HL-60 (cell line): ENCODE results near the gene KCTD7.
A peak's percentile ranks its signal among the peaks of the same experiment; 100 is the strongest.
"Not testable (repeated sequence)": the region's sequence is repeated elsewhere in the genome, so short reads cannot be mapped to it uniquely, and the experiment has no call there.

ENCODE experiments used
- DNase-seq, 2 experiments: peaks; one replicate each; pipeline ENCODE4 v3.0.0-alpha.2; 2010 to 2020; ENCODE audit warnings: low read depth in 1 of 2, low spot score in 1 of 2
- H3K27ac ChIP-seq: fragments of 250-450 bp; sonication (Bioruptor Pico); replicated peaks from 2 replicates; pipeline ENCODE4 v1.5.1; 2020; ENCODE audit warnings: mild to moderate bottlenecking, moderate library complexity
- H3K27me3 ChIP-seq: fragments of 250-450 bp; sonication (Bioruptor Pico); 2 replicates; pipeline ENCODE4 v1.5.1; 2021; ENCODE audit warnings: mild to moderate bottlenecking, moderate library complexity; ENCODE audit not compliant: insufficient read depth, poor library complexity, severe bottlenecking
- H3K4me3 ChIP-seq: replicated peaks from 2 replicates; pipeline ENCODE4 v1.5.1; 2011; ENCODE audit warnings: mild to moderate bottlenecking, control low read depth, low read length; ENCODE audit not compliant: insufficient read depth
- GABPA ChIP-seq: IDR thresholded peaks from 2 replicates; pipeline ENCODE4 v1.6.1; 2012; ENCODE audit warnings: low read depth
- POLR2AphosphoS5 ChIP-seq: IDR thresholded peaks from 2 replicates; pipeline ENCODE4 v1.6.1; 2012; ENCODE audit warnings: low read depth
- SPI1 ChIP-seq: IDR thresholded peaks from 2 replicates; pipeline ENCODE4 v1.6.1; 2012; ENCODE audit warnings: low read depth, mild to moderate bottlenecking, borderline replicate concordance
- TF ChIP-seq, protein P1 (sequence below): IDR thresholded peaks from one replicate; pipeline ENCODE4 v1.5.1; 2011; ENCODE audit warnings: low read length, control low read depth, inconsistent platforms; ENCODE audit not compliant: insufficient read depth
- TF ChIP-seq, protein P2 (sequence below): IDR thresholded peaks from 2 replicates; pipeline ENCODE4 v1.6.1; 2012; ENCODE audit warnings: low read depth; ENCODE audit not compliant: insufficient replicate concordance

Gene KCTD7

GRCh38 chr7:66679633-66680244 is 51.1 kb downstream of the KCTD7 start:
- TF ChIP-seq, protein P1, sequence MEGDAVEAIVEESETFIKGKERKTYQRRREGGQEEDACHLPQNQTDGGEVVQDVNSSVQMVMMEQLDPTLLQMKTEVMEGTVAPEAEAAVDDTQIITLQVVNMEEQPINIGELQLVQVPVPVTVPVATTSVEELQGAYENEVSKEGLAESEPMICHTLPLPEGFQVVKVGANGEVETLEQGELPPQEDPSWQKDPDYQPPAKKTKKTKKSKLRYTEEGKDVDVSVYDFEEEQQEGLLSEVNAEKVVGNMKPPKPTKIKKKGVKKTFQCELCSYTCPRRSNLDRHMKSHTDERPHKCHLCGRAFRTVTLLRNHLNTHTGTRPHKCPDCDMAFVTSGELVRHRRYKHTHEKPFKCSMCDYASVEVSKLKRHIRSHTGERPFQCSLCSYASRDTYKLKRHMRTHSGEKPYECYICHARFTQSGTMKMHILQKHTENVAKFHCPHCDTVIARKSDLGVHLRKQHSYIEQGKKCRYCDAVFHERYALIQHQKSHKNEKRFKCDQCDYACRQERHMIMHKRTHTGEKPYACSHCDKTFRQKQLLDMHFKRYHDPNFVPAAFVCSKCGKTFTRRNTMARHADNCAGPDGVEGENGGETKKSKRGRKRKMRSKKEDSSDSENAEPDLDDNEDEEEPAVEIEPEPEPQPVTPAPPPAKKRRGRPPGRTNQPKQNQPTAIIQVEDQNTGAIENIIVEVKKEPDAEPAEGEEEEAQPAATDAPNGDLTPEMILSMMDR = no peak
- TF ChIP-seq GABPA (no peak), SPI1 (no peak), POLR2AphosphoS5 (no peak)
- TF ChIP-seq, protein P2, sequence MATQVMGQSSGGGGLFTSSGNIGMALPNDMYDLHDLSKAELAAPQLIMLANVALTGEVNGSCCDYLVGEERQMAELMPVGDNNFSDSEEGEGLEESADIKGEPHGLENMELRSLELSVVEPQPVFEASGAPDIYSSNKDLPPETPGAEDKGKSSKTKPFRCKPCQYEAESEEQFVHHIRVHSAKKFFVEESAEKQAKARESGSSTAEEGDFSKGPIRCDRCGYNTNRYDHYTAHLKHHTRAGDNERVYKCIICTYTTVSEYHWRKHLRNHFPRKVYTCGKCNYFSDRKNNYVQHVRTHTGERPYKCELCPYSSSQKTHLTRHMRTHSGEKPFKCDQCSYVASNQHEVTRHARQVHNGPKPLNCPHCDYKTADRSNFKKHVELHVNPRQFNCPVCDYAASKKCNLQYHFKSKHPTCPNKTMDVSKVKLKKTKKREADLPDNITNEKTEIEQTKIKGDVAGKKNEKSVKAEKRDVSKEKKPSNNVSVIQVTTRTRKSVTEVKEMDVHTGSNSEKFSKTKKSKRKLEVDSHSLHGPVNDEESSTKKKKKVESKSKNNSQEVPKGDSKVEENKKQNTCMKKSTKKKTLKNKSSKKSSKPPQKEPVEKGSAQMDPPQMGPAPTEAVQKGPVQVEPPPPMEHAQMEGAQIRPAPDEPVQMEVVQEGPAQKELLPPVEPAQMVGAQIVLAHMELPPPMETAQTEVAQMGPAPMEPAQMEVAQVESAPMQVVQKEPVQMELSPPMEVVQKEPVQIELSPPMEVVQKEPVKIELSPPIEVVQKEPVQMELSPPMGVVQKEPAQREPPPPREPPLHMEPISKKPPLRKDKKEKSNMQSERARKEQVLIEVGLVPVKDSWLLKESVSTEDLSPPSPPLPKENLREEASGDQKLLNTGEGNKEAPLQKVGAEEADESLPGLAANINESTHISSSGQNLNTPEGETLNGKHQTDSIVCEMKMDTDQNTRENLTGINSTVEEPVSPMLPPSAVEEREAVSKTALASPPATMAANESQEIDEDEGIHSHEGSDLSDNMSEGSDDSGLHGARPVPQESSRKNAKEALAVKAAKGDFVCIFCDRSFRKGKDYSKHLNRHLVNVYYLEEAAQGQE = no peak
- Histone ChIP-seq H3K4me3 (no peak overlapping the region), H3K27ac (no peak overlapping the region), H3K27me3 (no peaks in the 10 kb centered on the region)
- peak in 1 of 2 experiments; percentile 13 for DNase-seq

GRCh38 chr7:66681491-66682349 is 53.0 kb downstream of the KCTD7 start:
- TF ChIP-seq GABPA = peak; percentile 79
- TF ChIP-seq, protein P1 = no peak
- TF ChIP-seq POLR2AphosphoS5 = peak; percentile 76; the same call in 1 of the 2 replicates
- peak; percentile 92 for TF ChIP-seq SPI1
- TF ChIP-seq, protein P2 = no peak
- Histone ChIP-seq H3K27ac (peak overlapping the region; percentile 94), H3K27me3 (no peaks in the 10 kb centered on the region), H3K4me3 (peak overlapping the region; percentile 97)
- peak; percentile 90 to 95 for DNase-seq

DNA sequence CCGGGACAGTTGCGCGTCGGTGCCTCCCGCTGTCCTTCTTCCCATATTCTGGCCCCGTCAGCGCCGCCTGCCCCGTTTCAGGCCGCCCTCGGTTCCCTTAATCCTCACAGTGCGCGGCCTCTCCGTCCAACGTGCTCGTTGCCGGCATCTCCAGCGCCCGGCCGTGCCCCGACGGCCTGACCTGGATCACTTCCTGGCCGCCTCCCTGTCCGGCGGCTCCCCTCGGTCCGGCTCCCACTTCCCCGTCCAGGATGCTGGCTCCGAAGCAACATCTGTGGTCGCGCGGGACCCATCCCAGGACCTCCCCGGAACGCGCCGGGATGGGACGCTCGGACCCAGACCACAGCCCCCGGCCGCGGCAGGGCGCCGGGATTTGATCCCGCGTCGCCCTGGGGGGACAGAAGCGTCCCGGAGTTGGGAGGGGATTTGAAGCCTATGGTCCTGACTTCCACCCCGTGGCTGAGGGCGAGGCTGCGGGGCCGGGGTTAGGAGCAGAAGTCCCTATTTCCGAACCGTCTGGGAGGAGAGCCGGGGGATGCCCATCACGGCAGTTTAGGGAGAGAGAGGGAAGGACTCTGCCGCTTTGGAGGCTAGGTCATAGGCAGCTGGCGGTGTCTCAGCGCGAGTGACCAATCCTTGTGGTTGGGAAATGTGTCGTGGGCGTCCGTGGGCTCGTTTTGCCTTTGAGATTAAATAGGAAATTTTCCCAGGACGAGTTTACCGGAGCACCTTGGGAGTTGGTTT is 53.8 kb downstream of the KCTD7 start:
- Histone ChIP-seq H3K27ac (peak overlapping the region; percentile 94), H3K27me3 (no peaks in the 10 kb centered on the region), H3K4me3 (peak overlapping the region; percentile 97)
- TF ChIP-seq, protein P1 = no peak
- TF ChIP-seq POLR2AphosphoS5 (no peak), GABPA (no peak), SPI1 (no peak)
- TF ChIP-seq, protein P2 = no peak
- peak in 1 of 2 experiments; percentile 26 for DNase-seq

DNA sequence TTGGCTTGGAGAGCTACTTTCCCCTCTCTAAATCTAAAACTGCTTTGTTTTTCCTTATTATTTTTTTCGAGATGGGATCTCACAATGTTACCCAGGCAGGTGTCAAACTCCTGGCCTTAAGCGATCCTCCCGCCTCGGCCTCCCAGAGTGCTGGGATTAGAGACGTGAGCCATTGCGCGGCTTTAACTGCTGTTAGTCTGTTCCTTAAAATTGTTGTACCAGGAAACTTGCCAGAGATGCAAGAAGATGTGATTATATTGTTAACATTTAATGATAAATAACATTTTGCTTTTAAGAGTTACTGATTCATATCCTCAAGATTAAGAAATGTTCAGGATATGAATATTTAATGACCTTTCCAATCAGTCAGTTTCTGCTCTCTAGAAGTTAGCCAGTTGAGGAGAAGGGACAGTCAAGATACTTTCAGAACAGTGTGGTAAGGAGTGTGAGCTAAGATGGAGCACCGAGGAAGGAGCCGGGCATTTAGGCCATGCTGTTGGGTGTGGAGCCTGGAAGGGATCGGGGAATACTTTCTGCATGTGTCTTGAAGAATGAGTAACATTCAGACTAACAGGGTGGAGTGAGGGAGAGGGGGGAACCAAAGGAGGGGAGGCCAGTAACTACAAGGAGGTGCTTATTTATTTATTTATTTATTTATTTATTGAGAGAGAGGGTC is 54.6 kb downstream of the KCTD7 start:
- H3K27ac ChIP-seq = not testable (repeated sequence)
- peak overlapping the region; percentile 97 for H3K4me3 ChIP-seq

More for the DNA sequence above, 54.6 kb downstream of the KCTD7 start:
- not testable (repeated sequence) for H3K27me3 ChIP-seq, DNase-seq
